GM10248 (cell line): ENCODE measurements around the gene FRMD3.

Source experiments
- CTCF ChIA-PET: fragments of 300-600 bp; sonication (Branson Sonifier 250); formaldehyde crosslinking; extraction: SDS; loops from one replicate; lab custom pipeline; 2021; ENCODE audit warnings: antibody characterized with exemption; lab: Yijun Ruan, JAX
- POLR2A ChIA-PET: fragments of 350-650 bp; sonication (Branson Sonifier 250); formaldehyde crosslinking; extraction: SDS; loops from one replicate; lab custom pipeline; 2020; ENCODE audit warnings: antibody characterized with exemption; lab: Yijun Ruan, JAX
- DNase-seq: peaks from one replicate; pipeline ENCODE4 v3.0.0; 2012; ENCODE audit errors: extremely low spot score
- CTCF ChIP-seq: IDR thresholded peaks from 2 replicates; pipeline ENCODE4 v1.5.1; 2012; ENCODE audit warnings: mild to moderate bottlenecking, low read depth; ENCODE audit errors: extremely low read depth, missing control alignments, control extremely low read depth

The FRMD3 gene

GRCh38 chr9:83533296-83533695 lies 4.9 kb downstream of the FRMD3 start:
- CTCF ChIA-PET, result interaction anchor here (5.7 kb wide), 1 partner anchor 11 kb away, joined by 48 read pairs; no protein-coding TSS in a partner anchor

DNA sequence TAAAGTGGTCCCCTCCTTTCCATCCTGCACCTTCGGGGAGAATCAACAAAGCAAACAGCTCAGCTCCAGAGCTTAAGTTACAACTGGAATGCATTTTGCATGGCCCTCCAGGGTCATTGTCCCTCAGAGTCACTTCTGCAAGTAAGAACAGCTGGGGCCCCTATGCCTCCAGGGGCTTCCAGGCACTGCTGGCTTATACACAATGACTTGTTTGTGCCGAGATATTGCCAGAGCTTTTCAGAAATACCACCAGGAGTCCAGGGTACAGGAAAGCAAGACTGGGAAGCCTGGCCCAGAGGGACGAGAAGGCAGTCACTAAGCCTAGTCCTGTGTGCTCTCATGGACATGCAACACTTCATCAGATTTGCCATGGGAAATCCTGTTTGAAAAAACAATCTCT lies 11.3 kb downstream of the FRMD3 start:
- CTCF ChIA-PET, result interaction anchor here (1.4 to 1.6 kb wide), 3 partner anchors 8 to 28 kb away, joined by 3 to 7 read pairs (median 4); no protein-coding TSS in a partner anchor
- TF ChIP-seq CTCF, result no peak
- POLR2A ChIA-PET, result no interaction called here
- DNase-seq, result no peak

More at GRCh38 chr9:83533296-83533695, 4.9 kb downstream of the FRMD3 start:
- POLR2A ChIA-PET, result no interaction called here
- no peak for DNase-seq
- no peak for TF ChIP-seq CTCF

DNA sequence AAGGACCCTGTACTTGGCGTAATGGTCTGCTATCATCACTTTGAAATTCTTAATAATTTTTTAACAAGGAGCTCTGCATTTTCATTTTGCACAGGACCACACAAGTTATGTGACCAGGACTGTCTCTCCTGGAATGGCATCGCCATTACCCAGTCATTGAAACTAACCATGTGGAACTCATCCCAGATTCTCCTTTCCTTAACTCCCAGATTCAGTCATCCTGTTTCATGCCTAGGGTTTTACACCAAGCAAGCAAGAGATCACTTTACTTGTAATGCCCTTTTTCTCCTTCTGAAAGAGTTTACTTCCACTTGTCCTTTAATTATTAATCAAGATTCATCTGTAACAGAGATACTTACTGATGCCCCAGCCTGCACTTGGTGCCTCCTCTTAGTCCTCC lies 12.0 kb downstream of the FRMD3 start:
- TF ChIP-seq CTCF, result no peak
- CTCF ChIA-PET, result interaction anchor here (1.4 to 1.6 kb wide), 3 partner anchors 9 to 27 kb away, joined by 3 to 7 read pairs (median 4); no protein-coding TSS in a partner anchor
- DNase-seq, result no peak
- POLR2A ChIA-PET, result no interaction called here

GRCh38 chr9:83523684-83524083 lies 14.5 kb downstream of the FRMD3 start:
- CTCF ChIA-PET, result no interaction called here
- DNase-seq, result no peak
- TF ChIP-seq CTCF, result no peak
- POLR2A ChIA-PET, result no interaction called here

DNA sequence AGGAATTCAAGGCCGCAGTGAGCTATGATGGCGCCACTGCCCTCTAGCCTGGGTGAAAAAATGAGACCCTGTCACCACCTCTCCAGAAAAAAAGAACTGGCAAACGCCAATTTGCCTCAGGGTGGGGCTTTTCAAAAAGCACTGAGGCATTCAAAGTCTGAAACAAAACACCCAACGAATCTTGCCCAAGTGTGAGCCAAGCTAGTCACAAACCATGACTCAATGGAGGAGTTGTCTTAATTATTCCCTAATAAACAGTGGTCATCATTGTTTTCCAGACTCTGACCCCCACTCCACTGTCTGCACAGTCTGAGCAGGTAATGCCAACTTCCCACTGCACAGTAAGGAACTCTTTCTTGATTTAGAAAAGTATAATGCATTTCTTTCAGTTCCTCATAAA lies 16.8 kb downstream of the FRMD3 start:
- POLR2A ChIA-PET, result no interaction called here
- DNase-seq, result no peak
- TF ChIP-seq CTCF, result no peak
- CTCF ChIA-PET, result interaction anchor here (1.3 kb wide), 1 partner anchor 13 kb away, joined by 3 read pairs; no protein-coding TSS in a partner anchor

- no peak for DNase-seq
- ChIA-PET POLR2A (no interaction called here), CTCF (interaction anchor here (0.6 to 1.1 kb wide), 2 partner anchors 8 to 10 kb away, joined by 3 to 4 read pairs; no protein-coding TSS in a partner anchor)
- no peak for TF ChIP-seq CTCF
These were observed 17.2 kb downstream of the FRMD3 start for GRCh38 chr9:83521011-83521410.
